CD14-positive monocyte (primary cell): Measurements from ENCODE around the gene PELO. TPM values are rescaled to one million over a fixed set of nuclear protein-coding genes. Genes with fewer than 3 reads are reported as not detected.

Experiments
- DNase-seq, 3 donors: peaks; one replicate each; pipeline ENCODE4 v3.0.0-alpha.2; 2011 to 2022
- H2AFZ ChIP-seq: 2 replicates; pipeline ENCODE4 v1.6.0; 2012; ENCODE audit warnings: mild to moderate bottlenecking, low read depth, low read length, inconsistent platforms; ENCODE audit not compliant: insufficient read depth, poor library complexity, severe bottlenecking
- H3K27ac ChIP-seq, 2 donors: 1 replicate in 1 of 2; 2 replicates in 1 of 2; pipeline ENCODE4 v1.5.1; 2012 to 2013; ENCODE audit warnings: low read length in 2 of 2, control low read depth in 1 of 2, inconsistent platforms in 1 of 2, low read depth in 1 of 2, mild to moderate bottlenecking in 1 of 2
- H3K27me3 ChIP-seq, 2 donors: one replicate each; pipeline versions ENCODE4 v1.6.0 to v1.6.1; 2011 to 2013; ENCODE audit warnings: low read length in 2 of 2; ENCODE audit not compliant: control insufficient read depth in 2 of 2, insufficient read depth in 2 of 2
- H3K36me3 ChIP-seq, 2 donors: replicated peaks in 1 of 2; 1 replicate in 1 of 2; 2 replicates in 1 of 2; pipeline versions ENCODE4 v1.5.1 to v1.6.1; 2012 to 2013; ENCODE audit warnings: low read length in 2 of 2, control low read depth in 1 of 2, inconsistent platforms in 1 of 2, mild to moderate bottlenecking in 1 of 2; ENCODE audit not compliant: insufficient read depth in 2 of 2, control insufficient read depth in 1 of 2
- H3K4me1 ChIP-seq, 2 donors: 1 replicate in 1 of 2; 2 replicates in 1 of 2; pipeline versions ENCODE4 v1.5.1 to v1.6.1; 2012 to 2013; ENCODE audit warnings: low read length in 2 of 2, control low read depth in 1 of 2, inconsistent platforms in 1 of 2, mild to moderate bottlenecking in 1 of 2, moderate library complexity in 1 of 2; ENCODE audit not compliant: insufficient read depth in 2 of 2, control insufficient read depth in 1 of 2
- H3K4me2 ChIP-seq: replicated peaks from 2 replicates; pipeline ENCODE3; 2012; ENCODE audit warnings: low read length, moderate library complexity, mild to moderate bottlenecking; ENCODE audit not compliant: poor library complexity, severe bottlenecking; ENCODE audit errors: extremely low read depth
- H3K4me3 ChIP-seq, 3 experiments: fragments of 200-600 bp in 1 of 3; sonication (generic) in 1 of 3; replicated peaks in 1 of 3; 1 replicate in 2 of 3; 2 replicates in 1 of 3; pipeline ENCODE4 v1.5.1; 2011 to 2013; ENCODE audit warnings: low read length in 3 of 3, mild to moderate bottlenecking in 3 of 3, control low read depth in 2 of 3, low read depth in 2 of 3, inconsistent platforms in 1 of 3, moderate library complexity in 1 of 3
- H3K79me2 ChIP-seq: 2 replicates; pipeline ENCODE4 v1.6.0; 2012; ENCODE audit warnings: mild to moderate bottlenecking, control low read depth, inconsistent platforms, low read length, moderate library complexity; ENCODE audit not compliant: insufficient read depth
- H3K9ac ChIP-seq: 2 replicates; pipeline ENCODE4 v1.6.0; 2017; ENCODE audit warnings: low read length, mild to moderate bottlenecking; ENCODE audit not compliant: insufficient read depth, poor library complexity, severe bottlenecking
- H3K9me3 ChIP-seq, 2 donors: replicated peaks in 1 of 2; 1 replicate in 1 of 2; 2 replicates in 1 of 2; pipeline versions ENCODE4 v1.5.1 to v1.6.1; 2012 to 2013; ENCODE audit warnings: low read length in 2 of 2, control low read depth in 1 of 2; ENCODE audit not compliant: control insufficient read depth in 1 of 2, insufficient read depth in 1 of 2
- H4K20me1 ChIP-seq: 2 replicates; pipeline ENCODE4 v1.6.0; 2012; ENCODE audit warnings: mild to moderate bottlenecking, low read length, control low read depth, moderate library complexity; ENCODE audit not compliant: insufficient read depth
- H3K27ac Mint-ChIP-seq, 7 donors: one replicate each; pipeline ENCODE4 v1.8.0; 2020; ENCODE audit warnings: mild to moderate bottlenecking in 7 of 7, mixed read lengths in 7 of 7, moderate library complexity in 6 of 7, inconsistent platforms in 2 of 7
- H3K27me3 Mint-ChIP-seq, 3 donors: one replicate each; pipeline ENCODE4 v1.8.0; 2021 to 2022; ENCODE audit warnings: low read depth in 3 of 3, mild to moderate bottlenecking in 3 of 3, mixed read lengths in 3 of 3, moderate library complexity in 3 of 3, inconsistent platforms in 1 of 3
- H3K36me3 Mint-ChIP-seq, 2 donors: one replicate each; pipeline ENCODE4 v1.8.0; 2020; ENCODE audit warnings: mixed read lengths in 2 of 2, inconsistent platforms in 1 of 2, mild to moderate bottlenecking in 1 of 2
- H3K4me1 Mint-ChIP-seq: one replicate; pipeline ENCODE4 v1.8.0; 2020; ENCODE audit warnings: mild to moderate bottlenecking, mixed read lengths
- H3K4me3 Mint-ChIP-seq, 2 donors: one replicate each; pipeline ENCODE4 v1.8.0; 2020; ENCODE audit warnings: mild to moderate bottlenecking in 2 of 2, mixed read lengths in 2 of 2, moderate library complexity in 1 of 2
- H3K9me3 Mint-ChIP-seq, 7 donors: one replicate each; pipeline ENCODE4 v1.8.0; 2020 to 2022; ENCODE audit warnings: mixed read lengths in 7 of 7, mild to moderate bottlenecking in 6 of 7, moderate library complexity in 6 of 7, inconsistent platforms in 2 of 7
- WGBS: methylation state at CpG from one replicate; pipeline ENCODE4 v1.1.5; 2013; ENCODE audit warnings: missing lambda C conversion rate; ENCODE audit not compliant: insufficient coverage; 5-methylcytosine and 5-hydroxymethylcytosine counted together
- intact Hi-C, 2 donors: fragments of 100-400 bp; cut with micrococcal nuclease; formaldehyde crosslinking; loops; one replicate each; pipeline versions ENCODE4 v1.15.0 to v1.15.1; 2023
- polyA plus RNA-seq, 3 donors: library from polyadenylated mRNA; depleted of rRNA in 1 of 3; unstranded in 2 of 3; stranded (reverse) in 1 of 3; fragments of 300-500 nt in 2 of 3; fragments of >200 nt in 1 of 3; fragmentation: Illumina TruSeq in 2 of 3; gene quantifications; 1 replicate in 2 of 3; 2 replicates in 1 of 3; pipeline ENCODE4 v1.2.3, GENCODE V29; 2012 to 2021
- TF ChIP-seq, protein P1 (sequence below): fragments of 200-600 bp; IDR thresholded peaks from one replicate; pipeline ENCODE4 v1.8.0; 2022; ENCODE audit warnings: antibody characterized with exemption, mild to moderate bottlenecking

The PELO gene
- polyA plus RNA-seq, 3 donors = 1.8 to 4.4 (median 2.1) TPM

DNA sequence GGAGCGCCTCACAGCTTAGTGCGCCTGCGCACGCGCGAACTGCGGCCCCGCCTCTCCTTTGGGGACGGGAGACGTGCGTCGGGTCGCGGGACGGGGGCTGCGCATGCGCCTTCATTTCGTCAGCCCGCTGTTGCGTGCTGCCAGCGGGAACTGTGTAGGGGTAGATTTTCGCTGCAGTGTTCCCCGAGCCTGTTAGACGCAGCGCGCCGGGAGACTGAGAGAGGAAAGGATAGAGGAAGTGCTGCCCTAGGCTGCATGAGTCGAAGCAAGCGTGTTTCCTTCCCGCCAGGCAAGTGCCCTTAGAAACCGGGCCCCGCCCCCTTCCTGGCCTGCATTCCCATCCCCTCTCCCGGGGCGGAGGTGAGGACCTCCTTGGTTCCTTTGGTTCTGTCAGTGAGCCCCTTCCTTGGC is 12.3 kb downstream of the PELO start:
- Mint-ChIP-seq H3K4me1 (peaks cover 64% of the 10 kb centered on the region), H3K4me3 (peak overlapping the region; percentile 91 to 94), H3K27ac (peak overlapping the region; percentile 91 to 99 (median 97)), H3K36me3 (peaks cover 3 to 5% of the 10 kb centered on the region in 2 donors), H3K9me3 (peaks cover 0 to 2% (median 0%) of the 10 kb centered on the region in 7 donors), H3K27me3 (peaks cover 0 to 3% (median 0%) of the 10 kb centered on the region in 3 donors)
- Histone ChIP-seq H3K79me2 (peaks cover 50% of the 10 kb centered on the region), H4K20me1 (no peaks in the 10 kb centered on the region), H3K9me3 (no peaks in the 10 kb centered on the region), H3K9ac (peak overlapping the region; percentile 89), H3K27ac (peak overlapping the region; percentile 98 to 100), H2AFZ (peak overlapping the region; percentile 80), H3K4me1 (peaks cover 52 to 69% of the 10 kb centered on the region in 2 donors), H3K36me3 (no peaks in the 10 kb centered on the region), H3K27me3 (no peaks in the 10 kb centered on the region), H3K4me2 (peak overlapping the region; percentile 76), H3K4me3 (peak overlapping the region; percentile 63 to 85 (median 81))
- TF ChIP-seq, protein P1, sequence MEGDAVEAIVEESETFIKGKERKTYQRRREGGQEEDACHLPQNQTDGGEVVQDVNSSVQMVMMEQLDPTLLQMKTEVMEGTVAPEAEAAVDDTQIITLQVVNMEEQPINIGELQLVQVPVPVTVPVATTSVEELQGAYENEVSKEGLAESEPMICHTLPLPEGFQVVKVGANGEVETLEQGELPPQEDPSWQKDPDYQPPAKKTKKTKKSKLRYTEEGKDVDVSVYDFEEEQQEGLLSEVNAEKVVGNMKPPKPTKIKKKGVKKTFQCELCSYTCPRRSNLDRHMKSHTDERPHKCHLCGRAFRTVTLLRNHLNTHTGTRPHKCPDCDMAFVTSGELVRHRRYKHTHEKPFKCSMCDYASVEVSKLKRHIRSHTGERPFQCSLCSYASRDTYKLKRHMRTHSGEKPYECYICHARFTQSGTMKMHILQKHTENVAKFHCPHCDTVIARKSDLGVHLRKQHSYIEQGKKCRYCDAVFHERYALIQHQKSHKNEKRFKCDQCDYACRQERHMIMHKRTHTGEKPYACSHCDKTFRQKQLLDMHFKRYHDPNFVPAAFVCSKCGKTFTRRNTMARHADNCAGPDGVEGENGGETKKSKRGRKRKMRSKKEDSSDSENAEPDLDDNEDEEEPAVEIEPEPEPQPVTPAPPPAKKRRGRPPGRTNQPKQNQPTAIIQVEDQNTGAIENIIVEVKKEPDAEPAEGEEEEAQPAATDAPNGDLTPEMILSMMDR = no peak
- WGBS = under 1% methylated on average over 28 of the region's 34 CpGs
- peak; percentile 98 to 100 (median 99) for DNase-seq
- intact Hi-C loops = loop anchor here in 1 of 2 donors (10.0 kb wide), 1 partner anchor 1505 kb away; no protein-coding TSS in a partner anchor

DNA sequence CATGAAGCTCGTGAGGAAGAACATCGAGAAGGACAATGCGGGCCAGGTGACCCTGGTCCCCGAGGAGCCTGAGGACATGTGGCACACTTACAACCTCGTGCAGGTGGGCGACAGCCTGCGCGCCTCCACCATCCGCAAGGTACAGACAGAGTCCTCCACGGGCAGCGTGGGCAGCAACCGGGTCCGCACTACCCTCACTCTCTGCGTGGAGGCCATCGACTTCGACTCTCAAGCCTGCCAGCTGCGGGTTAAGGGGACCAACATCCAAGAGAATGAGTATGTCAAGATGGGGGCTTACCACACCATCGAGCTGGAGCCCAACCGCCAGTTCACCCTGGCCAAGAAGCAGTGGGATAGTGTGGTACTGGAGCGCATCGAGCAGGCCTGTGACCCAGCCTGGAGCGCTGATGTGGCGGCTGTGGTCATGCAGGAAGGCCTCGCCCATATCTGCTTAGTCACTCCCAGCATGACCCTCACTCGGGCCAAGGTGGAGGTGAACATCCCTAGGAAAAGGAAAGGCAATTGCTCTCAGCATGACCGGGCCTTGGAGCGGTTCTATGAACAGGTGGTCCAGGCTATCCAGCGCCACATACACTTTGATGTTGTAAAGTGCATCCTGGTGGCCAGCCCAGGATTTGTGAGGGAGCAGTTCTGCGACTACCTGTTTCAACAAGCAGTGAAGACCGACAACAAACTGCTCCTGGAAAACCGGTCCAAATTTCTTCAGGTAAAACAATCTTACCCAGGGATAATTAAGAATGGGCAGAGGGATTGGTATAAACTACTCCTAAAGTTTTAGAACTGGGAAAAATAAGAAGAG is 12.9 kb downstream of the PELO start:
- peaks cover 70% of the 10 kb centered on the region for H3K4me1 Mint-ChIP-seq

More for the DNA sequence above, 12.9 kb downstream of the PELO start:
- H3K79me2 ChIP-seq = peaks cover 50% of the 10 kb centered on the region
- peak overlapping the region; percentile 63 to 85 (median 81) for H3K4me3 ChIP-seq
- no peaks in the 10 kb centered on the region for H4K20me1 ChIP-seq
- Mint-ChIP-seq H3K27ac (peak overlapping the region; percentile 91 to 99 (median 97)), H3K9me3 (peaks cover 0 to 3% (median 0%) of the 10 kb centered on the region in 7 donors), H3K4me3 (peak overlapping the region; percentile 91 to 94), H3K36me3 (peaks cover 3 to 8% of the 10 kb centered on the region in 2 donors), H3K27me3 (peaks cover 0 to 3% (median 0%) of the 10 kb centered on the region in 3 donors)
- peak; percentile 69 to 80 (median 69) for DNase-seq
- H3K27ac ChIP-seq = peak overlapping the region; percentile 98 to 100
- peak overlapping the region; percentile 89 for H3K9ac ChIP-seq
- peak overlapping the region; percentile 76 for H3K4me2 ChIP-seq
- peak overlapping the region; percentile 69 for H2AFZ ChIP-seq
- intact Hi-C loops = no loop called here
- H3K27me3 ChIP-seq = no peaks in the 10 kb centered on the region
- H3K4me1 ChIP-seq = peaks cover 58 to 76% of the 10 kb centered on the region in 2 donors
- H3K9me3 ChIP-seq = no peaks in the 10 kb centered on the region
- 4% methylated on average over 28 of the region's 31 CpGs for WGBS
- H3K36me3 ChIP-seq = no peaks in the 10 kb centered on the region
- TF ChIP-seq, protein P1 = no peak
